Endometrial microvascular endothelial cells (primary cell): ENCODE data around the gene PRPF40A. TPM values are rescaled to one million over a fixed set of nuclear protein-coding genes. Genes with fewer than 3 reads are reported as not detected.

Experiments
- in situ Hi-C: cut with HindIII; loops from 2 replicates; pipeline ENCODE4 v1.10.0; 2017; ENCODE audit warnings: low sequenced_read_pairs, low pct_unique_long_range_greater_than_20kb; ENCODE audit errors: inconsistent ontology term
- total RNA-seq: library from RNA; depleted of rRNA; stranded (reverse); fragments of >200 nt; gene quantifications from one replicate; pipeline ENCODE4 v1.2.3, GENCODE V29; 2015; ENCODE audit errors: inconsistent ontology term

The PRPF40A gene
- total RNA-seq, 1 donor from 2014 or later = 73.0 TPM

DNA sequence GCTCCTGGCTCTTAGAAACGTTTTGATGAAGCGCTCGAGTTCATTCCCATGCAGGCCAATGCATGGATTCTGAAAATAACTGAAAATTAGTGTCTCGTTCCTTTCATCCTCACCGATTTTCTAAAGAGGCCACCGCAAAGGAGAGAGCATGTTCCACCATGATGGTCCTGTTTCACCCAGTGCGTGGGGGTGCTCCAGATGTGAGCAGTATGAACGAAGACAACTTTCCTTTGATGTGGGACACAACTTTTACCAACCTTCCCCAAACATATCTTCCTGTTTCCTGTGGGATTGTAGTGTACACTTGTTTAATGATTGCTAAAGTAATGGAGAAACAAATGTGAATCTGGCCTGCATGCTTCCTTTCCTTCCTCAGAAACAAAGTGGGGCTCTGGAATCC is 114.5 kb downstream of the PRPF40A start:
- in situ Hi-C loops = no loop called here

Other genes starting within 250 kb of the PRPF40A start
- gene ARL6IP6, start 1.2 kb upstream of the PRPF40A start, total RNA-seq = 41.6 TPM